GM18870 (cell line): ENCODE results near the gene DPH7.
"Not testable (repeated sequence)": the region's sequence is repeated elsewhere in the genome, so short reads cannot be mapped to it uniquely, and the experiment has no call there.

Experiments used
- ATAC-seq: cut with Tn5 transposase; IDR thresholded peaks from one replicate; pipeline ENCODE4 v1.9.1; 2021; ENCODE audit warnings: moderate library complexity; ENCODE audit not compliant: unreplicated experiment

The DPH7 gene

GRCh38 chr9:137578518-137579258, at the start of gene DPH7:
Gene DPH7 (minus strand): TSS chr9:137578925. CDS start chr9:137578777, 148 bp downstream.
- peak; percentile 55 for ATAC-seq

- ATAC-seq: not testable (repeated sequence)
Observed at GRCh38 chr9:137627406-137627805, 48.7 kb upstream of the DPH7 start.

- no peak for ATAC-seq
Observed at GRCh38 chr9:137626464-137626863, 47.7 kb upstream of the DPH7 start.

GRCh38 chr9:137622211-137622610, 43.5 kb upstream of the DPH7 start:
- not testable (repeated sequence) for ATAC-seq

GRCh38 chr9:137621131-137621757, 42.5 kb upstream of the DPH7 start:
- no peak for ATAC-seq

GRCh38 chr9:137620581-137620980, 41.9 kb upstream of the DPH7 start:
- no peak for ATAC-seq

- ATAC-seq: no peak
Observed at GRCh38 chr9:137620048-137620405, 41.3 kb upstream of the DPH7 start.

GRCh38 chr9:137619240-137620047, 40.7 kb upstream of the DPH7 start:
- no peak for ATAC-seq

GRCh38 chr9:137618105-137619067, 39.7 kb upstream of the DPH7 start, which contains the start of gene EHMT1:
Gene EHMT1 (plus strand): TSS chr9:137619005. CDS start chr9:137619029, 24 bp downstream.
- ATAC-seq: peak; percentile 34

- no peak for ATAC-seq
Observed at GRCh38 chr9:137615387-137615871, 36.7 kb upstream of the DPH7 start.

- ATAC-seq: no peak
Observed at GRCh38 chr9:137614631-137615386, 36.1 kb upstream of the DPH7 start.

GRCh38 chr9:137613738-137614523, 35.2 kb upstream of the DPH7 start:
- ATAC-seq: no peak

GRCh38 chr9:137613259-137613658, 34.5 kb upstream of the DPH7 start:
- no peak for ATAC-seq

GRCh38 chr9:137612741-137613142, 34.0 kb upstream of the DPH7 start:
- ATAC-seq: no peak

GRCh38 chr9:137611623-137612609, 33.2 kb upstream of the DPH7 start:
- no peak for ATAC-seq

GRCh38 chr9:137610944-137611343, 32.2 kb upstream of the DPH7 start:
- no peak for ATAC-seq

GRCh38 chr9:137607141-137607857, 28.6 kb upstream of the DPH7 start:
- no peak for ATAC-seq
